ENCODE measurements around the gene BIRC6. TPM values are rescaled to one million over a fixed set of nuclear protein-coding genes. Genes with fewer than 3 reads are reported as not detected.

The BIRC6 gene
- total RNA-seq, 8 experiments from 2014 or later, result 65.1 to 156 (median 78.9) TPM

DNA sequence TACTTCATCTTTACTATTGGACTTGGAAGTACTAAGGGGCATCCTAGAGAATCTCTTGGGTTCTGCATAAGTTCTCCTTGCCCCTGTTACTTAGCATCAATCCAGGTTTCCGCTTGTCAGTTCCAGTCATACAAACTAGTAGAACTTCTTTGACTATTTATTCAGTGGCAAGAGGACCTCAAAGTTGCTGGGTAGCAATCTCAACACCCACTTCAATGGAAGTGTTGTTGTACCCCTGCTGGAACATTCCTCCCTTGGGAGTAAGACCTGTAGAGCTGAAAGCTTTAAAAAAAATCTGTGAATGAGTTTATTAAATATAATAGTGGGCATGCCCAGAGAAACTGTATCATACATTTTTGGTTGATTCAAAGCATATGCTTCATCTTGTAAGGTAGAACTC is 27.0 kb downstream of the BIRC6 start:
- in situ Hi-C loops (cut with MboI; ENCODE audit: low pct_unique_long_range_greater_than_20kb in 2 of 9, low sequenced_read_pairs in 9 of 9, unreplicated experiment in 9 of 9), result no loop called here
- no peak for ATAC-seq (replicated peaks in 6 of 8)
- 86 to 100% (median 100%) methylated on average over 1 of the region's 1 CpG; no CpG with 5 or more reads in 2 of the 10 experiments for WGBS, 10 experiments
- Histone ChIP-seq H3K4me1 (replicated peaks in 1 of 2) (no peaks in the 10 kb centered on the region), H3K4me3 (no peak overlapping the region), H3K27ac (no peak overlapping the region)

- H3K27ac ChIP-seq, result no peak overlapping the region
- H3K4me3 ChIP-seq, result no peak overlapping the region
- in situ Hi-C loops (cut with MboI; ENCODE audit: low pct_unique_long_range_greater_than_20kb in 2 of 9, low sequenced_read_pairs in 9 of 9, unreplicated experiment in 9 of 9), result no loop called here
- 60 to 100% (median 96%) methylated on average over 1 to 4 of the region's 4 CpGs for WGBS, 10 experiments
- peak in 1 of 8 experiments; percentile 22 for ATAC-seq (replicated peaks in 6 of 8)
- no peaks in the 10 kb centered on the region for H3K4me1 ChIP-seq (replicated peaks in 1 of 2)
These were observed 27.7 kb downstream of the BIRC6 start for GRCh38 chr2:32384529-32384928.

DNA sequence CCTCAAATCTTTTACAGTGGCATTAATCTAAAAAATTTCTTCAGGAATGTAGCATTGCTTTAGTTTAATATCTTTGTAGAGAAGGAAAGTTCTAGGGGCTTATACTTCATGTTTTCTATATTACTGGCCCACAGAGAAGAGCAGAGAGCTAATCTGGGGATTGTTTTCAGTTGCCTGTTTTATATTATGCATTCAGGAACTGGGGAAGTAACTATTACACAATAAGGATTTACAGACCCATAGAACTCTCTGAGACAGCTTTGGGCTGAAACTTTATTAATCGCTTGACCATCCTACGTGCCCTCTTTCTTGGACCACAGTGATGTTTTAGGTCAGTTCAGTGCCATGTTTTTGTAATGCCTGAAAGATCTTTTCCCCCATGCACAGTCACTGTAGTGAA is 29.9 kb downstream of the BIRC6 start:
- ATAC-seq (replicated peaks in 6 of 8), result peak in 1 of 8 experiments; percentile 43
- Histone ChIP-seq H3K27ac (no peak overlapping the region), H3K4me3 (no peak overlapping the region), H3K4me1 (replicated peaks in 1 of 2) (no peaks in the 10 kb centered on the region)
- in situ Hi-C loops (cut with MboI; ENCODE audit: low pct_unique_long_range_greater_than_20kb in 2 of 9, low sequenced_read_pairs in 9 of 9, unreplicated experiment in 9 of 9), result no loop called here
- 60 to 100% (median 100%) methylated on average over 1 to 2 of the region's 2 CpGs; no CpG with 5 or more reads in 3 of the 10 experiments for WGBS, 10 experiments

DNA sequence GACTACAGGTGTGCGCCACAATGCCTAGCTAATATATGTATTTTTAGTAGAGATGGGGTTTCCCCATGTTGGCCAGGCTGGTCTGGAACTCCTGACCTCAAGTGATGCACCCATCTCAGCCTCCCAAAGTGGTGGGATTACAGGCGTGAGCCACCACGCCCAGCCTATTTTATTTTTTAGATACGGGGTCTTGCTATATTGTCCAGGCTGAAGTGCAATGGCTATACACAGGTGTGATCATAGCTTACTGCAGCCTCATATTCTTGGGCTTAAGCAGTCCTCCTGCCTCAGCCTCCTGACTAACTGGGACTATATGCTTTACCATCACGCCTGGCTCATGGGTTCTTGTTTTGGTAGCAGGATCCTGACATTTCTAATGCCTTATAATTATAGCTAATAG is 42.4 kb downstream of the BIRC6 start:
- 79 to 100% (median 100%) methylated on average over 1 to 4 of the region's 5 CpGs; no CpG with 5 or more reads in 3 of the 10 experiments for WGBS, 10 experiments
- ATAC-seq (replicated peaks in 6 of 8), result no peak
- H3K4me1 ChIP-seq (replicated peaks in 1 of 2), result no peaks in the 10 kb centered on the region
- H3K27ac ChIP-seq, result no peak overlapping the region
- no peak overlapping the region for H3K4me3 ChIP-seq
- in situ Hi-C loops (cut with MboI; ENCODE audit: low pct_unique_long_range_greater_than_20kb in 2 of 9, low sequenced_read_pairs in 9 of 9, unreplicated experiment in 9 of 9), result no loop called here

GRCh38 chr2:32402091-32402490 is 45.3 kb downstream of the BIRC6 start:
- in situ Hi-C loops (cut with MboI; ENCODE audit: low pct_unique_long_range_greater_than_20kb in 2 of 9, low sequenced_read_pairs in 9 of 9, unreplicated experiment in 9 of 9), result no loop called here
- no peak overlapping the region for H3K27ac ChIP-seq
- no peaks in the 10 kb centered on the region for H3K4me1 ChIP-seq (replicated peaks in 1 of 2)
- H3K4me3 ChIP-seq, result no peak overlapping the region
- ATAC-seq (replicated peaks in 6 of 8), result no peak

DNA sequence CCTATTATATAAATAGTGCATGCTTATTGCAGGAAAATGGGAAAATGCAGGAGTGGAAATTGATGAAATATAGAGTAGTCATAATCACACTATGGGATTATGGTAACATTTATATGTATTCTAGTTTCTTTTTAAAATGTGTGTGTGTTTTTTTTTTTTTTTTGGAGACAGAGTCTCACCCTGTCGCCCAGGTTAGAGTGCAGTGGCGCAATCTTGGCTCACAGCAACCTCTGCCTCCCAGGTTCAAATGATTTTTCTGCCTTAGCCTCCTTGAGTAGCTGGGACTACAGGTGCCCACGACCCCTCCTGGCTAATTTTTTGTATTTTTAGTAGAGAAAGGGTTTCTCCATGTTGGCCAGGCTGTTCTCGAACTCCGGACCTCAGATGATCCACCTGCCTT is 47.0 kb downstream of the BIRC6 start:
- in situ Hi-C loops (cut with MboI; ENCODE audit: low pct_unique_long_range_greater_than_20kb in 2 of 9, low sequenced_read_pairs in 9 of 9, unreplicated experiment in 9 of 9), result no loop called here
- H3K4me3 ChIP-seq, result no peak overlapping the region
- ATAC-seq (replicated peaks in 6 of 8), result peak in 1 of 8 experiments; percentile 41
- 70 to 100% (median 93%) methylated on average over 1 to 5 of the region's 5 CpGs; no CpG with 5 or more reads in 2 of the 10 experiments for WGBS, 10 experiments
- H3K4me1 ChIP-seq (replicated peaks in 1 of 2), result no peaks in the 10 kb centered on the region
- no peak overlapping the region for H3K27ac ChIP-seq

GRCh38 chr2:32404691-32405090 is 47.9 kb downstream of the BIRC6 start:
- H3K27ac ChIP-seq, result no peak overlapping the region
- in situ Hi-C loops (cut with MboI; ENCODE audit: low pct_unique_long_range_greater_than_20kb in 2 of 9, low sequenced_read_pairs in 9 of 9, unreplicated experiment in 9 of 9), result no loop called here
- no peak for ATAC-seq (replicated peaks in 6 of 8)
- WGBS, 10 experiments, result 83 to 100% (median 98%) methylated on average over 1 to 3 of the region's 3 CpGs; no CpG with 5 or more reads in 2 of the 10 experiments
- no peak overlapping the region for H3K4me3 ChIP-seq
- H3K4me1 ChIP-seq (replicated peaks in 1 of 2), result no peaks in the 10 kb centered on the region

- WGBS, 10 experiments, result 20% methylated on average over 1 of the region's 1 CpG; no CpG with 5 or more reads in 9 of the 10 experiments
- Histone ChIP-seq H3K27ac (no peak overlapping the region), H3K4me3 (no peak overlapping the region), H3K4me1 (replicated peaks in 1 of 2) (peaks cover under 1 to 6% of the 10 kb centered on the region in 2 donors)
- ATAC-seq (replicated peaks in 6 of 8), result no peak
- in situ Hi-C loops (cut with MboI; ENCODE audit: low pct_unique_long_range_greater_than_20kb in 2 of 9, low sequenced_read_pairs in 9 of 9, unreplicated experiment in 9 of 9), result no loop called here
These were observed 59.7 kb downstream of the BIRC6 start for GRCh38 chr2:32416519-32416918.

GRCh38 chr2:32417659-32418058 is 60.8 kb downstream of the BIRC6 start:
- in situ Hi-C loops (cut with MboI; ENCODE audit: low pct_unique_long_range_greater_than_20kb in 2 of 9, low sequenced_read_pairs in 9 of 9, unreplicated experiment in 9 of 9), result no loop called here

DNA sequence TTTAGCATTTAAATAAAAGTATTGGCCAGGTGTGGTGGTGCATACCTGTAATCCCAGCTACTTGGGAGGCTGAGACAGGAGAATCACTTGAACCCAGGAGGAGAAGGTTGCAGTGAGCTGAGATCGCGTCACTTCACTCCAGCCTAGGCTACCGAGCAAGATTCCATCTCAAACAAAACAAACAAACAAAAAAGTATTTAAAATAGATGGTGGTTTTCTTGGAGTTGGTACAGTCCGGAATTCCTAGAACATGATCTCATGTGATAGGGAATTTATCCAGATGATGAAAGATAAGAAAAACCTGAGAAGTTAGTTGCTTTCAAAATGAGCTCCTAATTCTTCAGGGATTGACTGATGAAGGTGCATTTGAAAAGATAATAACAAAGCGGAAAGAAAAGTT is 62.0 kb downstream of the BIRC6 start:
- Histone ChIP-seq H3K4me1 (replicated peaks in 1 of 2) (peaks cover 3 to 14% of the 10 kb centered on the region in 2 donors), H3K4me3 (no peak overlapping the region), H3K27ac (no peak overlapping the region)
- no peak for ATAC-seq (replicated peaks in 6 of 8)
- WGBS, 10 experiments, result 78 to 100% (median 94%) methylated on average over 3 to 5 of the region's 5 CpGs
- in situ Hi-C loops (cut with MboI; ENCODE audit: low pct_unique_long_range_greater_than_20kb in 2 of 9, low sequenced_read_pairs in 9 of 9, unreplicated experiment in 9 of 9), result no loop called here

More at GRCh38 chr2:32417659-32418058, 60.8 kb downstream of the BIRC6 start:
- peaks cover 3 to 14% of the 10 kb centered on the region in 2 donors for H3K4me1 ChIP-seq (replicated peaks in 1 of 2)
- no peak overlapping the region for H3K27ac ChIP-seq
- no peak overlapping the region for H3K4me3 ChIP-seq
- WGBS, 10 experiments, result 96 to 100% (median 99%) methylated on average over 1 to 10 of the region's 10 CpGs
- no peak for ATAC-seq (replicated peaks in 6 of 8)

GRCh38 chr2:32422133-32422532 is 65.3 kb downstream of the BIRC6 start:
- 83 to 100% (median 100%) methylated on average over 1 of the region's 1 CpG; no CpG with 5 or more reads in 1 of the 10 experiments for WGBS, 10 experiments
- in situ Hi-C loops (cut with MboI; ENCODE audit: low pct_unique_long_range_greater_than_20kb in 2 of 9, low sequenced_read_pairs in 9 of 9, unreplicated experiment in 9 of 9), result no loop called here
- peaks cover 4 to 10% of the 10 kb centered on the region in 2 donors for H3K4me1 ChIP-seq (replicated peaks in 1 of 2)
- no peak overlapping the region for H3K4me3 ChIP-seq
- ATAC-seq (replicated peaks in 6 of 8), result no peak
- no peak overlapping the region for H3K27ac ChIP-seq

DNA sequence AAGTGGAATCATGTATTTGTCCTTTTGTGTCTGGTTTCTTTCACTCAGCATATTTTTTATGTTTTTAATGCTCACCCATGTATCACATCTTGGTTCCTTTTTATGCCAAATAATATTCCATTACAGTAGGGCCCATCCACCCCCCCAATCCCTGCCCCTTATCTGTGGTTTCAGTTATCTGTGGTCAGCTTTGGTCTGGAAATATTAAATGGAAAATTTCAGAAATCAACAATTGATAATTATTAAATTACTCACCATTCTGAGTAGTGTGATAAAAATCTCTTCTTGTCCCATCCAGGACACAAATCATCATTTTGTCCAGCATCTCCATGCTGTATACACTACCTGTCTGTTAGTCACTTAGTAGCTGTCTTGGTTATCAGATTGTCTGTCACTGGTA is 66.7 kb downstream of the BIRC6 start:
- in situ Hi-C loops (cut with MboI; ENCODE audit: low pct_unique_long_range_greater_than_20kb in 2 of 9, low sequenced_read_pairs in 9 of 9, unreplicated experiment in 9 of 9), result no loop called here
- no peak for ATAC-seq (replicated peaks in 6 of 8)
- H3K4me1 ChIP-seq (replicated peaks in 1 of 2), result peaks cover 14 to 21% of the 10 kb centered on the region in 2 donors
- H3K27ac ChIP-seq, result no peak overlapping the region
- H3K4me3 ChIP-seq, result no peak overlapping the region

DNA sequence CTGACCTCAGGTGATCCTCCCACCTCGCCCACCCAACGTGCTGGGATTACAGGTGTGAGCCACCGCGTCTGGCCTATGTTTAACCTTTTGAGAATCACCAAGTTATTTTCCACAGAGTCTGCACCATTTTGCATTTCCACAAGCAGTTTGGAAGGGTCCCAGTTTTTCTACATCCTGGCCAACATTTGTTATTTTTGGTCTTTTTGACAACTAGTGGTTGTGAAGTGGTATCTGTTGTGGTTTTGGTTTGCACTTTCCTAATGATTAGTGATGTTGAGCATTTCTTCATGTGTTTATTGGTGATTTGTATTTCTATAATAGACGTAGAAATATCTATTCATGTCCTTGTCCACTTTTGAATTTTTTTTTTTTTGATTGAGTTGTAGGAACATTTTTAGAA is 67.9 kb downstream of the BIRC6 start:
- in situ Hi-C loops (cut with MboI; ENCODE audit: low pct_unique_long_range_greater_than_20kb in 2 of 9, low sequenced_read_pairs in 9 of 9, unreplicated experiment in 9 of 9), result no loop called here
- WGBS, 10 experiments, result 92 to 100% (median 100%) methylated on average over 1 to 4 of the region's 5 CpGs; no CpG with 5 or more reads in 4 of the 10 experiments
- ATAC-seq (replicated peaks in 6 of 8), result no peak

DNA sequence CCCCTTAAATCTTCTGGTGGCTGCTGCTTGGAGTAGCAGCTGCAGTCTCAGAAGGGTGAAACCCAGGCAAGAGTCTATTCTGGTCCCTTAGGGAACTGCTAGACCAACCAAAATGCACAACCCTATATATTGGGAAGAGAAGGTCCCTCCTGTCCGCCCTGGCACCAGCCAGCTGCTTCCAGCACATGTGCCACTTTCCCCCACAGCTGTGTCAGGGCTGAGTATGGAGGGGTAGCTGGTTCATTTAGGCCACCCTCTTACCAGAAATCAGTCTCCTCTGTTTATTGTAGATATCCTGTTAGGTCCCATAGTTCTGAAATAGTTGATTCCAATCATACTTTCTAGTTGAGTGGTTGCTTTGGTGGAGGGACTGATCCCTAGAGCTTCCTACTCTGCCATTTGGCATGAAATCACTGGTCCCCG is 68.9 kb downstream of the BIRC6 start:
- ATAC-seq (replicated peaks in 6 of 8), result peak in 2 of 8 experiments; percentile 14 to 22
- 0 to 100% (median 77%) methylated on average over 1 to 2 of the region's 2 CpGs; no CpG with 5 or more reads in 4 of the 10 experiments for WGBS, 10 experiments
- H3K4me3 ChIP-seq, result no peak overlapping the region
- H3K27ac ChIP-seq, result no peak overlapping the region
- in situ Hi-C loops (cut with MboI; ENCODE audit: low pct_unique_long_range_greater_than_20kb in 2 of 9, low sequenced_read_pairs in 9 of 9, unreplicated experiment in 9 of 9), result no loop called here
- H3K4me1 ChIP-seq (replicated peaks in 1 of 2), result peaks cover 14 to 26% of the 10 kb centered on the region in 2 donors

More for the DNA sequence above, 67.9 kb downstream of the BIRC6 start:
- no peak overlapping the region for H3K4me3 ChIP-seq
- H3K4me1 ChIP-seq (replicated peaks in 1 of 2), result peaks cover 14 to 26% of the 10 kb centered on the region in 2 donors
- no peak overlapping the region for H3K27ac ChIP-seq

All from motor neuron (in vitro differentiated cells).